Ishikawa (cell line): ENCODE data around the gene RAPGEF5.

Experiments
- FOXM1 ChIP-seq: IDR thresholded peaks from 2 replicates; pipeline ENCODE4 v1.6.1; 2012; ENCODE audit warnings: low read depth, borderline replicate concordance
- RAD21 ChIP-seq: IDR thresholded peaks from 2 replicates; pipeline ENCODE4 v1.6.1; 2012; ENCODE audit warnings: low read depth
- USF1 ChIP-seq: IDR thresholded peaks from 2 replicates; pipeline ENCODE4 v1.6.1; 2012
- YY1 ChIP-seq: IDR thresholded peaks from 2 replicates; pipeline ENCODE4 v1.6.1; 2012; ENCODE audit warnings: low read depth

DNA sequence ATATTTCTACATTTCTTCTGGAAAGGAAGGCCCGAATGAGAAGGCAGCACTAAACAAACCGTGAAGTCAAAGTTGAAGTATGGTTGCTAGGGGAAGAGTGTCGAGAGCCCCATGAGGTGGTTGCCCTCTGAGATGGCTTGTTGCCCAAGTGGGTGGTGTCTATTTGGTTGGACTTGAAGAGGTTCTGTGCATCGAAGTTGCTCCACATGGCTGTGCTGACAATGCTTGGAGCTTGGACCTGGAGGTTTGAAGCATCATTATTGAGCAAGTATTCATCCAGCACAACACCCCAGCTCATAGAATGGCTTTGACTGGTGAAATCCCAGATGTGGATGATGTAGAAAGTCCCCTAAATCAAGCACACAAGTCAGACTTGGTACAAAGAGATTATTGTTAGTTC lies 246.1 kb downstream of the RAPGEF5 start:
- TF ChIP-seq RAD21: no peak
- no peak for TF ChIP-seq YY1
- no peak for TF ChIP-seq FOXM1
- no peak for TF ChIP-seq USF1
